Diencephalon (tissue), 1 donor: Measurements from ENCODE around the gene U2AF1L4. TPM values are rescaled to one million over a fixed set of nuclear protein-coding genes. Genes with fewer than 3 reads are reported as not detected.

Experiments used
- total RNA-seq: library from RNA; depleted of rRNA; stranded (reverse); fragments of >200 nt; gene quantifications from one replicate; pipeline ENCODE4 v1.2.3, GENCODE V29; 2014

Gene U2AF1L4
- total RNA-seq = 10.8 TPM

GRCh38 chr19:35745328-35746086, at the start of gene U2AF1L4, which contains the start of gene PSENEN:
Gene U2AF1L4, minus strand, starts transcription at chr19:35745418. Its CDS starts 27 bp downstream, at chr19:35745391.
Gene PSENEN, plus strand, starts transcription at chr19:35745651. Its CDS starts 280 bp downstream, at chr19:35745931.

GRCh38 chr19:35775298-35776101, 30.3 kb upstream of the U2AF1L4 start, which contains the start of gene ARHGAP33:
Gene ARHGAP33, plus strand, starts transcription at chr19:35775564. Its CDS starts 95 bp downstream, at chr19:35775659.

GRCh38 chr19:35757749-35758608, 12.8 kb upstream of the U2AF1L4 start, which contains the start of gene PROSER3:
Gene PROSER3, plus strand, starts transcription at chr19:35758176. Its CDS starts 40 bp downstream, at chr19:35758216.

GRCh38 chr19:35756377-35757230, 11.4 kb upstream of the U2AF1L4 start, which contains the start of gene HSPB6:
Gene HSPB6, minus strand, starts transcription at chr19:35757029. Its CDS starts 21 bp downstream, at chr19:35757008.

GRCh38 chr19:35748106-35749020, 3.1 kb upstream of the U2AF1L4 start, which contains the start of gene LIN37:
Gene LIN37, plus strand, starts transcription at chr19:35748576. Its CDS starts 149 bp downstream, at chr19:35748725.

GRCh38 chr19:35742121-35742724, 3.0 kb downstream of the U2AF1L4 start, which contains the start of gene IGFLR1:
Gene IGFLR1, minus strand, starts transcription at chr19:35742452. Its CDS starts 1,272 bp downstream, at chr19:35741180.

GRCh38 chr19:35717665-35718344, 27.4 kb downstream of the U2AF1L4 start, which contains the start of gene KMT2B:
Gene KMT2B, plus strand, starts transcription at chr19:35718003. Its CDS starts 16 bp downstream, at chr19:35718019.

GRCh38 chr19:35704218-35704617, 41.0 kb downstream of the U2AF1L4 start, which contains the start of gene ZBTB32:
Gene ZBTB32, plus strand, starts transcription at chr19:35704558. Its CDS starts 10,069 bp downstream, at chr19:35714627.

Other genes with a start within 250 kb of the U2AF1L4 start
- gene DMKN, start 231.8 kb downstream of the U2AF1L4 start, total RNA-seq = 15.5 TPM
- gene SBSN, start 217.1 kb downstream of the U2AF1L4 start, total RNA-seq = not detected
- not detected for gene GAPDHS, start 212.0 kb downstream of the U2AF1L4 start, total RNA-seq
- 61.1 TPM for gene TMEM147, start 199.8 kb downstream of the U2AF1L4 start, total RNA-seq
- not detected for gene ATP4A, start 181.8 kb downstream of the U2AF1L4 start, total RNA-seq
- not detected for gene PMIS2, start 159.2 kb downstream of the U2AF1L4 start, total RNA-seq
- gene HAUS5, start 132.7 kb downstream of the U2AF1L4 start, total RNA-seq = 6.0 TPM
- gene RBM42, start 116.4 kb downstream of the U2AF1L4 start, total RNA-seq = 18.2 TPM
- gene ETV2, start 103.7 kb downstream of the U2AF1L4 start, total RNA-seq = 0.46 TPM
- gene COX6B1, start 97.1 kb downstream of the U2AF1L4 start, total RNA-seq = 199 TPM
- not detected for gene UPK1A, start 78.9 kb downstream of the U2AF1L4 start, total RNA-seq
- gene ZBTB32, start 40.9 kb downstream of the U2AF1L4 start, total RNA-seq = not detected
- gene KMT2B, start 27.4 kb downstream of the U2AF1L4 start, total RNA-seq = 6.2 TPM
- gene IGFLR1, start 3.0 kb downstream of the U2AF1L4 start, total RNA-seq = 0.46 TPM
- gene PSENEN, start 233 bp upstream of the U2AF1L4 start, total RNA-seq = 23.5 TPM
- gene LIN37, start 3.2 kb upstream of the U2AF1L4 start, total RNA-seq = 12.0 TPM
- 0.23 TPM for gene HSPB6, start 11.6 kb upstream of the U2AF1L4 start, total RNA-seq
- 5.5 TPM for gene PROSER3, start 12.8 kb upstream of the U2AF1L4 start, total RNA-seq
- 68.0 TPM for gene ARHGAP33, start 30.1 kb upstream of the U2AF1L4 start, total RNA-seq
- gene PRODH2, start 67.4 kb upstream of the U2AF1L4 start, total RNA-seq = not detected
- gene NPHS1, start 107.1 kb upstream of the U2AF1L4 start, total RNA-seq = 0.46 TPM
- gene KIRREL2, start 111.5 kb upstream of the U2AF1L4 start, total RNA-seq = 1.8 TPM
- 328 TPM for gene APLP1, start 123.2 kb upstream of the U2AF1L4 start, total RNA-seq
- 2.8 TPM for gene NFKBID, start 155.1 kb upstream of the U2AF1L4 start, total RNA-seq
- gene HCST, start 157.1 kb upstream of the U2AF1L4 start, total RNA-seq = 0.92 TPM
- 5.5 TPM for gene TYROBP, start 162.9 kb upstream of the U2AF1L4 start, total RNA-seq
- gene LRFN3, start 191.0 kb upstream of the U2AF1L4 start, total RNA-seq = 21.2 TPM
- gene SDHAF1, start 249.8 kb upstream of the U2AF1L4 start, total RNA-seq = 17.3 TPM